H9 (cell line): ENCODE results near the gene ALG9. TPM values are rescaled to one million over a fixed set of nuclear protein-coding genes. Genes with fewer than 3 reads are reported as not detected.

Source experiments
- DNase-seq: peaks from one replicate; pipeline ENCODE4 v3.0.0-alpha.2; 2017
- H2AFZ ChIP-seq: one replicate; pipeline ENCODE4 v1.6.1; 2013; ENCODE audit warnings: mild to moderate bottlenecking, low read length, control low read depth, moderate library complexity
- H2AK5ac ChIP-seq: 2 replicates; pipeline ENCODE4 v1.6.1; 2013; ENCODE audit warnings: low read length, control low read depth, mixed read lengths; ENCODE audit not compliant: insufficient read length
- H2BK120ac ChIP-seq: one replicate; pipeline ENCODE4 v1.6.1; 2013; ENCODE audit warnings: low read depth, mild to moderate bottlenecking, low read length, control low read depth, inconsistent platforms; ENCODE audit not compliant: poor library complexity, severe bottlenecking
- H2BK12ac ChIP-seq: 2 replicates; pipeline ENCODE4 v1.6.1; 2013; ENCODE audit warnings: low read length, control low read depth, mixed read lengths, low read depth; ENCODE audit not compliant: insufficient read length
- H2BK15ac ChIP-seq: 2 replicates; pipeline ENCODE4 v1.6.1; 2013; ENCODE audit warnings: low read depth, low read length, control low read depth
- H2BK20ac ChIP-seq: one replicate; pipeline ENCODE4 v1.6.1; 2013; ENCODE audit warnings: low read depth, mild to moderate bottlenecking, low read length, control low read depth, inconsistent platforms; ENCODE audit not compliant: poor library complexity, severe bottlenecking
- H2BK5ac ChIP-seq: 2 replicates; pipeline ENCODE4 v1.6.1; 2013; ENCODE audit warnings: low read length, control low read depth, mixed read lengths; ENCODE audit not compliant: insufficient read length
- H3K14ac ChIP-seq: 2 replicates; pipeline ENCODE4 v1.6.1; 2013; ENCODE audit warnings: low read length, control low read depth; ENCODE audit not compliant: insufficient read depth
- H3K18ac ChIP-seq: 2 replicates; pipeline ENCODE4 v1.6.1; 2013; ENCODE audit warnings: low read depth, mild to moderate bottlenecking, mixed read lengths, low read length, control low read depth; ENCODE audit not compliant: insufficient read length
- H3K23ac ChIP-seq: 2 replicates; pipeline ENCODE4 v1.6.1; 2013; ENCODE audit warnings: low read length, control low read depth, mixed read lengths, low read depth; ENCODE audit not compliant: insufficient read length
- H3K23me2 ChIP-seq: 2 replicates; pipeline ENCODE4 v1.6.1; 2013; ENCODE audit warnings: low read depth, mild to moderate bottlenecking, mixed read lengths, low read length, control low read depth; ENCODE audit not compliant: insufficient read length, poor library complexity, severe bottlenecking
- H3K27ac ChIP-seq: 2 replicates; pipeline ENCODE4 v1.5.1; 2013; ENCODE audit warnings: low read length, control low read depth, mixed read lengths, low read depth; ENCODE audit not compliant: insufficient read length
- H3K27me3 ChIP-seq: 2 replicates; pipeline ENCODE4 v1.6.1; 2013; ENCODE audit warnings: low read length, control low read depth, inconsistent platforms; ENCODE audit not compliant: insufficient read depth
- H3K4ac ChIP-seq: 2 replicates; pipeline ENCODE4 v1.6.1; 2013; ENCODE audit warnings: low read depth, mild to moderate bottlenecking, control low read depth, inconsistent platforms, low read length, moderate library complexity
- H3K4me1 ChIP-seq: 2 replicates; pipeline ENCODE4 v1.6.1; 2013; ENCODE audit warnings: low read length, control low read depth, inconsistent platforms; ENCODE audit not compliant: insufficient read depth
- H3K4me2 ChIP-seq: 2 replicates; pipeline ENCODE4 v1.6.1; 2013; ENCODE audit warnings: low read length, control low read depth, mixed read lengths; ENCODE audit not compliant: insufficient read length, insufficient read depth
- H3K56ac ChIP-seq: 2 replicates; pipeline ENCODE4 v1.6.1; 2013; ENCODE audit warnings: low read depth, mild to moderate bottlenecking, mixed read lengths, low read length, control low read depth; ENCODE audit not compliant: insufficient read length
- H3K79me1 ChIP-seq: 2 replicates; pipeline ENCODE4 v1.6.1; 2013; ENCODE audit warnings: low read depth, mild to moderate bottlenecking, moderate library complexity, low read length, control low read depth, inconsistent platforms; ENCODE audit not compliant: insufficient read depth, poor library complexity, severe bottlenecking
- H3K79me2 ChIP-seq: 2 replicates; pipeline ENCODE4 v1.6.1; 2013; ENCODE audit warnings: low read length, control low read depth, inconsistent platforms; ENCODE audit not compliant: insufficient read depth
- H3K9ac ChIP-seq: 2 replicates; pipeline ENCODE4 v1.6.1; 2013; ENCODE audit warnings: low read length, control low read depth, mixed read lengths; ENCODE audit not compliant: insufficient read length; ENCODE audit errors: extremely low read depth
- H3K9me3 ChIP-seq: one replicate; pipeline ENCODE4 v1.6.1; 2013; ENCODE audit warnings: low read depth, low read length, inconsistent platforms; ENCODE audit not compliant: control insufficient read depth
- H3T11ph ChIP-seq: one replicate; pipeline ENCODE4 v1.6.1; 2013; ENCODE audit warnings: mild to moderate bottlenecking, low read length, control low read depth, inconsistent platforms
- H4K20me1 ChIP-seq: one replicate; pipeline ENCODE4 v1.6.1; 2013; ENCODE audit not compliant: control insufficient read depth, insufficient read length, insufficient read depth
- H4K5ac ChIP-seq: 2 replicates; pipeline ENCODE4 v1.6.1; 2013; ENCODE audit warnings: low read depth, mild to moderate bottlenecking, mixed read lengths, low read length, control low read depth; ENCODE audit not compliant: insufficient read length
- H4K8ac ChIP-seq: replicated peaks from 2 replicates; pipeline ENCODE4 v1.6.1; 2013; ENCODE audit warnings: low read length, control low read depth, mixed read lengths, low read depth; ENCODE audit not compliant: insufficient read length
- H4K91ac ChIP-seq: 2 replicates; pipeline ENCODE4 v1.6.1; 2013; ENCODE audit warnings: low read depth, mild to moderate bottlenecking, moderate library complexity, mixed read lengths, low read length, control low read depth; ENCODE audit not compliant: insufficient read length
- H3K27ac Mint-ChIP-seq, 3 experiments: 2 replicates in 2 of 3; 3 replicates in 1 of 3; pipeline ENCODE4 v1.8.0; 2020 to 2021; ENCODE audit warnings: mixed read lengths in 3 of 3, mild to moderate bottlenecking in 1 of 3, moderate library complexity in 1 of 3
- H3K27me3 Mint-ChIP-seq: 2 replicates; pipeline ENCODE4 v1.8.0; 2021; ENCODE audit warnings: low read depth, mild to moderate bottlenecking, moderate library complexity, mixed read lengths
- H3K36me3 Mint-ChIP-seq, 3 experiments: 2 replicates in 2 of 3; 3 replicates in 1 of 3; pipeline ENCODE4 v1.8.0; 2020 to 2021; ENCODE audit warnings: low read depth in 3 of 3, mixed read lengths in 3 of 3; ENCODE audit not compliant: insufficient read depth in 1 of 3
- H3K4me1 Mint-ChIP-seq, 2 experiments: 2 replicates each; pipeline ENCODE4 v1.8.0; 2020; ENCODE audit warnings: mixed read lengths in 2 of 2
- H3K4me3 Mint-ChIP-seq, 2 experiments: 2 replicates in 1 of 2; 3 replicates in 1 of 2; pipeline ENCODE4 v1.8.0; 2020 to 2021; ENCODE audit warnings: mild to moderate bottlenecking in 2 of 2, mixed read lengths in 2 of 2, moderate library complexity in 1 of 2
- H3K9me3 Mint-ChIP-seq, 2 experiments: 2 replicates in 1 of 2; 3 replicates in 1 of 2; pipeline ENCODE4 v1.8.0; 2020; ENCODE audit warnings: mild to moderate bottlenecking in 2 of 2, mixed read lengths in 2 of 2, moderate library complexity in 1 of 2
- CTCF ChIP-seq: fragments of 200-600 bp; sonication (generic); conservative IDR thresholded peaks from 3 replicates; pipeline ENCODE4 v1.8.0; 2021; ENCODE audit warnings: antibody characterized with exemption, mild to moderate bottlenecking
- WGBS: extraction: QIAGEN DNeasy Blood & Tissue Kit; methylation state at CpG from one replicate; pipeline ENCODE4 v1.1.7; 2013; ENCODE audit warnings: missing lambda C conversion rate, low lambda C conversion rate, mixed read lengths; ENCODE audit not compliant: insufficient read length; ENCODE audit errors: extremely low coverage; 5-methylcytosine and 5-hydroxymethylcytosine counted together
- total RNA-seq: library from RNA; stranded (reverse); gene quantifications from 2 replicates; pipeline ENCODE4 v1.2.1, GENCODE V29; 2021

The ALG9 gene
- total RNA-seq, 1 experiment from 2014 or later = 26.0 TPM

- Histone ChIP-seq H3K18ac (peak within 1 kb of the TSS; percentile 96), H2BK20ac (no peak within 1 kb of the TSS), H3K79me1 (no peaks in the 10 kb centered on the region), H3K4me1 (no peaks in the 10 kb centered on the region; the same call in 1 of the 2 replicates), H3K27me3 (no peaks in the 10 kb centered on the region), H3K27ac (peak within 1 kb of the TSS; percentile 47), H3T11ph (no peak within 1 kb of the TSS), H4K20me1 (no peaks in the 10 kb centered on the region), H2BK12ac (no peak within 1 kb of the TSS), H4K5ac (peak within 1 kb of the TSS; percentile 74), H3K23ac (no peak within 1 kb of the TSS), H3K4ac (no peak within 1 kb of the TSS; the same call in 1 of the 2 replicates), H3K14ac (peak within 1 kb of the TSS; percentile 94), H3K4me2 (peak within 1 kb of the TSS; percentile 86), H2BK120ac (no peak within 1 kb of the TSS), H3K56ac (no peak within 1 kb of the TSS), H4K8ac (no peak within 1 kb of the TSS), H3K79me2 (no peaks in the 10 kb centered on the region), H3K9ac (peak within 1 kb of the TSS; percentile 78), H4K91ac (no peak within 1 kb of the TSS), H2AK5ac (no peak within 1 kb of the TSS), H2AFZ (peak within 1 kb of the TSS; percentile 98), H3K9me3 (no peaks in the 10 kb centered on the region), H2BK5ac (peak within 1 kb of the TSS; percentile 42), H3K23me2 (peaks cover 9% of the 10 kb centered on the region), H2BK15ac (no peak within 1 kb of the TSS)
- no peaks in the 10 kb centered on the region for H3K27me3 Mint-ChIP-seq
- no CpG with 5 or more reads among the region's 55 CpGs for WGBS
- peak; percentile 98 for DNase-seq
- H3K27ac Mint-ChIP-seq = peak within 1 kb of the TSS; percentile 99 to 100 (median 100)
- H3K9me3 Mint-ChIP-seq = no peaks in the 10 kb centered on the region
- peak within 1 kb of the TSS; percentile 91 to 92 for H3K4me3 Mint-ChIP-seq
- H3K4me1 Mint-ChIP-seq = peaks cover 5 to 10% of the 10 kb centered on the region in 2 experiments
- TF ChIP-seq CTCF = peak; percentile 95
- no peaks in the 10 kb centered on the region for H3K36me3 Mint-ChIP-seq
These were observed 7.7 kb upstream of the ALG9 start, which contains the start of the genes CFAP68 and FDXACB1 for GRCh38 chr11:111878849-111879636. TSS of gene CFAP68 (plus strand) at chr11:111879541. CDS start at chr11:111879561, 20 bp downstream. TSS of gene FDXACB1 (minus strand) at chr11:111879165. CDS start at chr11:111879132, 33 bp downstream.
